ENCODE measurements around the gene SLFNL1. TPM values are rescaled to one million over a fixed set of nuclear protein-coding genes. Genes with fewer than 3 reads are reported as not detected.

SLFNL1 gene
- polyA plus RNA-seq, 2 of the 4 experiments (the other 2 are of a cell fraction): 0.01 to 0.03 TPM

- ATAC-seq: peak; percentile 56 to 66
- H3K4me1 ChIP-seq: peaks cover 52% of the 10 kb centered on the region
- FAIRE-seq: no peak
- CTCF ChIA-PET: interaction anchor here (0.7 to 1.7 kb wide), 5 partner anchors 9 to 28 kb away, joined by 3 to 6 read pairs (median 4); no protein-coding TSS in a partner anchor
- peak; percentile 53 to 95 for DNase-seq (ENCODE audit: low read depth in 1 of 2, low spot score in 1 of 2)
- peak overlapping the region; percentile 99 to 100 for H3K27ac ChIP-seq
- no peaks in the 10 kb centered on the region for H3K9me3 ChIP-seq
- POLR2A ChIA-PET: interaction anchor here (1.1 to 2.2 kb wide), 4 partner anchors 10 to 115 kb away, joined by 3 to 9 read pairs (median 6); partner anchors contain the start of gene CITED4
- H3K4me2 ChIP-seq: peak overlapping the region; percentile 79
- no peak overlapping the region for H3K4me3 ChIP-seq
- 3% methylated on average over 5 of the region's 5 CpGs for WGBS (ENCODE audit: missing lambda C conversion rate)
- TF ChIP-seq CBX2 (IDR thresholded peaks at IDR 0.05; ENCODE audit: borderline replicate concordance, low read depth) (no peak), ESRRA (IDR thresholded peaks at IDR 0.05; ENCODE audit: borderline replicate concordance, low read length) (no peak), HMGXB4 (CRISPR knock-in tag; IDR thresholded peaks at IDR 0.05; ENCODE audit: borderline replicate concordance) (no peak), JUNB (IDR thresholded peaks at IDR 0.05) (peak; percentile 79), CBX8 (IDR thresholded peaks at IDR 0.05) (no peak), JUN (IDR thresholded peaks at IDR 0.05) (peak; percentile 82 to 85), NFE2L2 (conservative IDR thresholded peaks at IDR 0.05; ENCODE audit: low read length) (no peak), NR3C1 (IDR thresholded peaks at IDR 0.05) (no peak), EHF (CRISPR knock-in tag; IDR thresholded peaks at IDR 0.05) (no peak), CHD4 (IDR thresholded peaks at IDR 0.05; ENCODE audit: borderline replicate concordance) (no peak), POLR2A (IDR thresholded peaks at IDR 0.05; ENCODE audit: low read length) (no peak), EHMT2 (IDR thresholded peaks at IDR 0.05; ENCODE audit: low read depth) (no peak), RARB (CRISPR knock-in tag; IDR thresholded peaks at IDR 0.05) (no peak), RCOR1 (IDR thresholded peaks at IDR 0.05; ENCODE audit: low read depth, low read length) (no peak), ELK1 (IDR thresholded peaks at IDR 0.05; ENCODE audit: low read depth, low read length) (no peak), PHF8 (IDR thresholded peaks at IDR 0.05; ENCODE audit: borderline replicate concordance, low read depth) (no peak), KDM5A (IDR thresholded peaks at IDR 0.05) (no peak), HOXB13 (CRISPR knock-in tag; IDR thresholded peaks at IDR 0.05; ENCODE audit: low read depth) (no peak; the same call in 1 of the 2 replicates), SMC3 (IDR thresholded peaks at IDR 0.05) (no peak), RAD21 (conservative IDR thresholded peaks at IDR 0.05 in 1 of 2, IDR thresholded peaks at IDR 0.05 in 1 of 2) (0 out of 5 replicates have a peak, but pooled peaks of 1 of the 2 experiments have one; percentile 16), ZSCAN20 (CRISPR knock-in tag; IDR thresholded peaks at IDR 0.05) (no peak), BHLHE40 (IDR thresholded peaks at IDR 0.05; ENCODE audit: low read depth, low read length) (no peak), HOXB5 (CRISPR knock-in tag; IDR thresholded peaks at IDR 0.05) (0 out of 2 replicates have a peak, but pooled peaks have one; percentile 63), ZC3H11A (IDR thresholded peaks at IDR 0.05) (no peak), HES2 (IDR thresholded peaks at IDR 0.05) (peak; percentile 70), TFCP2L1 (CRISPR knock-in tag; IDR thresholded peaks at IDR 0.05) (no peak), MAFK (IDR thresholded peaks at IDR 0.05; ENCODE audit: partially characterized antibody) (no peak), KDM1A (IDR thresholded peaks at IDR 0.05; ENCODE audit: low read depth) (no peak), MYC (IDR thresholded peaks at IDR 0.05; ENCODE audit: borderline replicate concordance, low read length) (no peak), E2F6 (IDR thresholded peaks at IDR 0.05; ENCODE audit: borderline replicate concordance, low read depth) (no peak)
- TF ChIP-seq, protein P1, sequence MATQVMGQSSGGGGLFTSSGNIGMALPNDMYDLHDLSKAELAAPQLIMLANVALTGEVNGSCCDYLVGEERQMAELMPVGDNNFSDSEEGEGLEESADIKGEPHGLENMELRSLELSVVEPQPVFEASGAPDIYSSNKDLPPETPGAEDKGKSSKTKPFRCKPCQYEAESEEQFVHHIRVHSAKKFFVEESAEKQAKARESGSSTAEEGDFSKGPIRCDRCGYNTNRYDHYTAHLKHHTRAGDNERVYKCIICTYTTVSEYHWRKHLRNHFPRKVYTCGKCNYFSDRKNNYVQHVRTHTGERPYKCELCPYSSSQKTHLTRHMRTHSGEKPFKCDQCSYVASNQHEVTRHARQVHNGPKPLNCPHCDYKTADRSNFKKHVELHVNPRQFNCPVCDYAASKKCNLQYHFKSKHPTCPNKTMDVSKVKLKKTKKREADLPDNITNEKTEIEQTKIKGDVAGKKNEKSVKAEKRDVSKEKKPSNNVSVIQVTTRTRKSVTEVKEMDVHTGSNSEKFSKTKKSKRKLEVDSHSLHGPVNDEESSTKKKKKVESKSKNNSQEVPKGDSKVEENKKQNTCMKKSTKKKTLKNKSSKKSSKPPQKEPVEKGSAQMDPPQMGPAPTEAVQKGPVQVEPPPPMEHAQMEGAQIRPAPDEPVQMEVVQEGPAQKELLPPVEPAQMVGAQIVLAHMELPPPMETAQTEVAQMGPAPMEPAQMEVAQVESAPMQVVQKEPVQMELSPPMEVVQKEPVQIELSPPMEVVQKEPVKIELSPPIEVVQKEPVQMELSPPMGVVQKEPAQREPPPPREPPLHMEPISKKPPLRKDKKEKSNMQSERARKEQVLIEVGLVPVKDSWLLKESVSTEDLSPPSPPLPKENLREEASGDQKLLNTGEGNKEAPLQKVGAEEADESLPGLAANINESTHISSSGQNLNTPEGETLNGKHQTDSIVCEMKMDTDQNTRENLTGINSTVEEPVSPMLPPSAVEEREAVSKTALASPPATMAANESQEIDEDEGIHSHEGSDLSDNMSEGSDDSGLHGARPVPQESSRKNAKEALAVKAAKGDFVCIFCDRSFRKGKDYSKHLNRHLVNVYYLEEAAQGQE (IDR thresholded peaks at IDR 0.05): no peak
- TF ChIP-seq, protein P2, sequence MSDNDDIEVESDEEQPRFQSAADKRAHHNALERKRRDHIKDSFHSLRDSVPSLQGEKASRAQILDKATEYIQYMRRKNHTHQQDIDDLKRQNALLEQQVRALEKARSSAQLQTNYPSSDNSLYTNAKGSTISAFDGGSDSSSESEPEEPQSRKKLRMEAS (IDR thresholded peaks at IDR 0.05): peak; percentile 83
- TF ChIP-seq, protein P3, sequence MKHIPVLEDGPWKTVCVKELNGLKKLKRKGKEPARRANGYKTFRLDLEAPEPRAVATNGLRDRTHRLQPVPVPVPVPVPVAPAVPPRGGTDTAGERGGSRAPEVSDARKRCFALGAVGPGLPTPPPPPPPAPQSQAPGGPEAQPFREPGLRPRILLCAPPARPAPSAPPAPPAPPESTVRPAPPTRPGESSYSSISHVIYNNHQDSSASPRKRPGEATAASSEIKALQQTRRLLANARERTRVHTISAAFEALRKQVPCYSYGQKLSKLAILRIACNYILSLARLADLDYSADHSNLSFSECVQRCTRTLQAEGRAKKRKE (CRISPR knock-in tag; IDR thresholded peaks at IDR 0.05; ENCODE audit: low read depth): no peak
These were observed 44.4 kb downstream of the SLFNL1 start for GRCh38 chr1:40976952-40977690.
